Non-pigmented ciliary epithelial cell (primary cell): ENCODE data around the gene CES1.
"Not testable (repeated sequence)": the region's sequence is repeated elsewhere in the genome, so short reads cannot be mapped to it uniquely, and the experiment has no call there.

Source experiments
- DNase-seq: peaks from one replicate; pipeline ENCODE4 v3.0.0-alpha.2; 2010; ENCODE audit warnings: low read depth

CES1 gene

DNA sequence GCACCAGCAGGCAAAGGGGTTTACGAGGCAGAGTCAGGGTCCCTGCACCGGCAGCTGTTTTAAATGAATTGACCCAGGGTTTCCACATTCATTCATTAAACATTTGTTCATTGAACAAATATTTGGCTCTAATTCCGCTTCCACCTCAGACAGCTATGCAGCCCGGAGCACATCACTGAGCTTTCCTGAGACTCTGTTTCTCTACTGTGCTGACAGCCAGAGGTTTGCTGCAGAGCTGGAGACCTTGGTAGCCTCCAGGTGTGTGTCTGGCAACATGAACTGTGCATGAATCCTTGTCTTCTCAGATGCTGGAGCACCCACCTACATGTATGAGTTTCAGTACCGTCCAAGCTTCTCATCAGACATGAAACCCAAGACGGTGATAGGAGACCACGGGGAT, 42.7 kb downstream of the CES1 start:
- DNase-seq, result not testable (repeated sequence)

GRCh38 chr16:55782793-55783091, 50.2 kb downstream of the CES1 start:
- DNase-seq, result not testable (repeated sequence)

DNA sequence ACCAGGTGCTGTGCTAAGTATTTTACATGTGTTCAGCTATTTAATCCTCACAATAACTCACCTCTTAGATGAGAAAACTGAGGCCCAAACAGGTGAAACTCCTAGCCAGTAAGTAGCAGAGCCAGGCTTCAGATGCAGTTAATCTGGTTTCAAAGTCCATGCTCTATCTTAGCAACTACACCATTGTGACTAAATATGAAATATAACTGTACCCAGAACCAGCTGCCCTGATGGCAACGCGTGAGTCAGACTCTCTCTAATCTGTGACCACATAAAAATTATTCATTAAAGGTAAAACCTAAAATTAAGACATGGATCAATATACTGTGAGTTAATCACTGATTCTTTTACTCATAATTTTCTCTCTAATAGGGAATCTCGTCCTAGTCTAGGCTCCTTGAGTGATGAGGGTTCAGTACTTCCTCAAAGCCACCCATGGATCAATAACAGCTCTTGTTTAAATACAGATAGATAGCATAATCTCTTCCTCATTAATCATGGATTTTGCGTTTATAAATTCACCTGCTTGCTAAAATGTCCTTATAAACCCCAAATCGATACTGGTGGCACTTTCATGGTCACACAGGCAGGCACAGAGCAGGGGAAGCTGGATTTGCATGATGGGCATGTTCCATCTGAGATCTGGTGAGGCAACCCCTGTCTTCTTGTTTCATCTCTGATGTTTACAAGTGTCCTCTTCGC, 50.7 kb downstream of the CES1 start:
- DNase-seq, result not testable (repeated sequence)

DNA sequence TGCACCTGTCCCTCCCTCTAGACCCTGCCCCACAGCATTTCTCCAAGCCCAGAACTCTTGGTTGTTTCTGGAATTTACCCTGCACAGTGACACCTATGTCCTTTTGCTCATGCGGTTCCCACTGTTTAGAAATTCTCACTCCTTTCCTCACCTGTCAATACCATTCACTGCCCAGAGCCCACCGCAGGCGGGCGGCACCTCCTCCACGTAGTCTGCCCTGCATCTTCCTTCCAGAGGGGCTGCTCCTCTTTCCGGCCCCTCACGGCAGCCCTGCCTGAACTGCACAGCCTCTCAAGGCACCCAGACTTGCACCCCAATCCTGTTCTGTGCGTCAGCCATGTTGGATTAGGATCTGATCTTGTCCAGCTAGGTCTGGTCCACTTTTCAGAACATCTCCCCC, 51.4 kb downstream of the CES1 start:
- not testable (repeated sequence) for DNase-seq

DNA sequence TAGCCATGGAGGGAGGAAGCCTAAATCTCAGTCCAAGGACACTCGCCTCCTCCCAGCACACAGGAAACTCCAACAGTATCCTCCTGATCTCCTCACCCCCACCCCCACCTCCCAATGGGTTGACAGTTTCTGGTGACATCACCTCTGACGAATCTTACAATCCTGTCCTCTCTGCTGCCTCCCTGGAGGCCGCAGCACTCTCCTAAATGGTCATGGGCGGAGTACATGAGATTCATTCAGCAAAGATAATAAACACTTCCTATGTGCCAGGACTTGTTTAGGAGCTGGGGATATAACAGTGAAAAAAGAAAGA, 52.8 kb downstream of the CES1 start:
- not testable (repeated sequence) for DNase-seq

GRCh38 chr16:55779402-55780094, 53.3 kb downstream of the CES1 start:
- no peak for DNase-seq

DNA sequence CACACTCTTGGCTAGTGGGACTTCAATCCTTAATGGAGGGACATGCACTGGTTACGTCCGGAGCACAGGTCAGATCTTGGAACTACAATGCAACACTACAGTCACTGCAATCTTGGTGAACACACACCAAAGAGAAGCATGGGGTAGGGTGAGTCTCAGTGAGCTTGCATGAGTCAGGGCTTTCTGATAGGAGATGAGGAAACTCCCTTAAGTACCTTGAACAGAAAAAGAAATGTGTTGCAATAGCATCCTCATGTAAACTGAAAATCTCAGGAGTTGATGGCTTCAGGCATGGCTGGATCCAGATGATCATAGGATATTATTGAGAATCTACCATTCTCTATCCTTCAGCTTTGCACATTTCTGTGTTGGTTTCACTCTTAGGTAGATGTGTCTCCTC, 54.1 kb downstream of the CES1 start:
- DNase-seq, result no peak

GRCh38 chr16:55775857-55776256, 57.0 kb downstream of the CES1 start:
- no peak for DNase-seq

GRCh38 chr16:55773859-55774549, 58.9 kb downstream of the CES1 start:
- DNase-seq, result no peak

GRCh38 chr16:55765161-55765560, 67.7 kb downstream of the CES1 start:
- DNase-seq, result no peak

- DNase-seq, result no peak
Measured at GRCh38 chr16:55760310-55761001, 72.4 kb downstream of the CES1 start.

DNA sequence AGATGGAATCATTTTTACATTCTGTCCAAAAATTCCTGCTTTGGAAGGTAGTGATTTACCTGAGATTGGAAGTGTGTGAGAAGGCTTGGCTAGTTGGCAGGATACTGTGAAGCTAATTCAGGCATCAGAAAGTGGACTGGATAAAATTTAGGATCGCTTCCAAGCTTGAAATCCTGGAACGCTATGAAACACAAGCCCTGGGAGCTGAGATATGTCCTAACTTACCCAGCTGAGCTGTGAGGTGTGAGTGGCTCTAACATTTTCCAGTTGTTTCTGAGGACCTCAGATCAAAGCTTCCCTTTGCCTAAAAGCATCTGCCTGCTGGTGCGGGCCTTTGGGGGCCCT, 73.0 kb downstream of the CES1 start:
- not testable (repeated sequence) for DNase-seq

GRCh38 chr16:55757595-55758527, 75.0 kb downstream of the CES1 start:
- not testable (repeated sequence) for DNase-seq

DNA sequence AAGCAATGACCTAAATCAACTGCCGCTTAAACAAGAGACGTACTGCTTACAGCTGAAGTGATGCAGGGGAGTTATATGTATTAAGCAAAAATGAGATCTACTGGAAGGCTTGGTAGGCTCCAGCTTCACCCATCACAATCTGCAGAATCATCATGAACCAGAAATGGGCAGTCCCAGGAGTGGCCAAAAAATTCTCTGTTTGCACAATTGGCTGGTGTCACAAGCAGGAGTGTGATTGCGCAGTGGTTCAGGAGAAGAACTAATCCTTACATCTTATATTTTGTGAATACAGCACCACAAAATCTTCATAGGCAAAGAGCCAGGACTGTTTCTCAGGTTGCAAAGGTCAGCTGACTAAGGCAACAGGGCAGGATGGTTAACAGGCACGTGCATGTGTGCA, 75.9 kb downstream of the CES1 start:
- DNase-seq, result no peak

DNA sequence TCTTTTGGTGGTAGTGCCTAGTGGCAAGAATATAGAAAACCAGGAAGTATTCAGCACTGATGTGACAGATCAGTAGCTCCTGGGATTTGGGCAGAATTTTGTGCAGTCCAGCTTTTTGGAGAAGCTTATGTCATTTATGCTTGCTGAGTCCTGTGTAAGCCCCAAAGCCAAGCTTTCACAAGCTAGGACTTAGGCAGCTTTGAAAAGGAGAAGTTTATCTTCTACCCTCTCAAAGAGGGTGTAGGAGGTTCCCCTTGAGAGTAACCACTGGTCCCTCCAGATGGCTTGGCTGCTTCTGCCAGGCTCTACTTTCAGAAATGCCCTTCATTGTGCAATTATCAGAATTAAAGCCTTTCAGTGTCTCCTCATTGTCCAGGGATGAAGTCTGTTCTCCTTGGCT, 78.8 kb downstream of the CES1 start:
- no peak for DNase-seq

DNA sequence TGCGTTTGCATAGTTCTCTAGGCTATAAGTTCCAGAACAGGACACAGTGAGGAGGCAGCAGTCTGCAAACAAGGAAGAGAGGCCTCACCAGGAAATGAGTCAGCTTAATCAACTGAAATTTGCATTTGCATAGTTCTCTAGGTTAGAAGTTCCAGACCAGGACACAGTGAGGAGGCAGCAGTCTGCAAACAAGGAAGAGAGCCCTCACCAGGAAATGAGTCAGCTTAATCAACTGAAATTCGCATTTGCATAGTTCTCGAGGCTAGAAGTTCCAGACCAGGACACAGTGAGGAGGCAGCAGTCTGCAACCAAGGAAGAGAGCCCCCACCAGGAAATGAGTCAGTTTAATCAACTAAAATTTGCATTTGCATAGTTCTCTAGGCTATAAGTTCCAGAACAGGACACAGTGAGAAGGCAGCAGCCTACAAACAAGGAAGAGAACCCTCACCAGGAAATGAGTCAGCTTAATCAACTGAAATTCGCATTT, 79.7 kb downstream of the CES1 start:
- DNase-seq, result not testable (repeated sequence)
